Natural killer cell (primary cell): ENCODE data around the gene GSTM3. TPM values are rescaled to one million over a fixed set of nuclear protein-coding genes. Genes with fewer than 3 reads are reported as not detected.
A peak's percentile ranks its signal among the peaks of the same experiment; 100 is the strongest.
"Not testable (repeated sequence)": the region's sequence is repeated elsewhere in the genome, so short reads cannot be mapped to it uniquely, and the experiment has no call there.

ENCODE experiments used
- ATAC-seq, 3 donors: fragments of 150-1000 bp in 2 of 3; fragments of 200-7000 bp in 1 of 3; cut with Tn5 transposase; 1 replicate in 1 of 3; 2 replicates in 2 of 3; pipeline ENCODE4 v1.10.0; 2021; ENCODE audit warnings: mild to moderate bottlenecking in 2 of 3, moderate library complexity in 2 of 3
- DNase-seq, 2 donors: peaks; one replicate each; pipeline versions ENCODE4 v3.0.0 to v3.0.0-alpha.2; 2013 to 2021; ENCODE audit warnings: mixed read lengths in 1 of 2
- H3K27ac ChIP-seq: one replicate; pipeline ENCODE4 v1.5.1; 2013; ENCODE audit warnings: mild to moderate bottlenecking, low read length
- H3K27me3 ChIP-seq: one replicate; pipeline ENCODE4 v1.6.1; 2013; ENCODE audit warnings: low read length; ENCODE audit not compliant: control insufficient read depth, insufficient read depth
- H3K36me3 ChIP-seq: one replicate; pipeline ENCODE4 v1.6.1; 2013; ENCODE audit warnings: low read length; ENCODE audit not compliant: control insufficient read depth, insufficient read depth
- H3K4me1 ChIP-seq: one replicate; pipeline ENCODE4 v1.6.1; 2013; ENCODE audit warnings: low read length; ENCODE audit not compliant: control insufficient read depth, insufficient read depth
- H3K4me3 ChIP-seq: one replicate; pipeline ENCODE4 v1.5.1; 2013; ENCODE audit warnings: low read length
- H3K9me3 ChIP-seq: one replicate; pipeline ENCODE4 v1.6.1; 2013; ENCODE audit warnings: low read length; ENCODE audit not compliant: control insufficient read depth, insufficient read depth
- H3K27ac Mint-ChIP-seq, 2 donors: one replicate each; pipeline ENCODE4 v1.8.0; 2022; ENCODE audit warnings: mild to moderate bottlenecking in 2 of 2, mixed read lengths in 2 of 2, moderate library complexity in 1 of 2
- H3K27me3 Mint-ChIP-seq, 2 donors: one replicate each; pipeline ENCODE4 v1.8.0; 2022; ENCODE audit warnings: low read depth in 2 of 2, mixed read lengths in 2 of 2
- H3K36me3 Mint-ChIP-seq: one replicate; pipeline ENCODE4 v1.8.0; 2022; ENCODE audit warnings: mixed read lengths
- H3K4me1 Mint-ChIP-seq, 2 donors: one replicate each; pipeline ENCODE4 v1.8.0; 2022; ENCODE audit warnings: mixed read lengths in 2 of 2
- H3K4me3 Mint-ChIP-seq: one replicate; pipeline ENCODE4 v1.8.0; 2022; ENCODE audit warnings: mild to moderate bottlenecking, moderate library complexity, mixed read lengths
- H3K9me3 Mint-ChIP-seq, 2 donors: one replicate each; pipeline ENCODE4 v1.8.0; 2022; ENCODE audit warnings: mixed read lengths in 2 of 2
- WGBS: methylation state at CpG from one replicate; pipeline ENCODE4 v1.1.7; 2013; ENCODE audit warnings: missing lambda C conversion rate; ENCODE audit not compliant: insufficient coverage; 5-methylcytosine and 5-hydroxymethylcytosine counted together
- intact Hi-C: fragments of 100-400 bp; cut with micrococcal nuclease; formaldehyde crosslinking; loops from one replicate; pipeline ENCODE4 v1.14.2; 2022
- total RNA-seq, 4 donors: library from RNA; stranded (reverse); fragments of 120-200 nt in 1 of 4; gene quantifications; one replicate each; pipeline versions ENCODE4 v1.2.3 to v1.2.4, GENCODE V29; 2013 to 2022
- TF ChIP-seq, protein P1 (sequence below): fragments of 200-600 bp; IDR thresholded peaks from one replicate; pipeline ENCODE4 v1.8.0; 2022; ENCODE audit warnings: antibody characterized with exemption

The GSTM3 gene
- total RNA-seq, 3 donors from 2014 or later (not counting 1 experiment from before 2014, with no cell fraction given), result 1.7 to 3.0 (median 3.0) TPM

DNA sequence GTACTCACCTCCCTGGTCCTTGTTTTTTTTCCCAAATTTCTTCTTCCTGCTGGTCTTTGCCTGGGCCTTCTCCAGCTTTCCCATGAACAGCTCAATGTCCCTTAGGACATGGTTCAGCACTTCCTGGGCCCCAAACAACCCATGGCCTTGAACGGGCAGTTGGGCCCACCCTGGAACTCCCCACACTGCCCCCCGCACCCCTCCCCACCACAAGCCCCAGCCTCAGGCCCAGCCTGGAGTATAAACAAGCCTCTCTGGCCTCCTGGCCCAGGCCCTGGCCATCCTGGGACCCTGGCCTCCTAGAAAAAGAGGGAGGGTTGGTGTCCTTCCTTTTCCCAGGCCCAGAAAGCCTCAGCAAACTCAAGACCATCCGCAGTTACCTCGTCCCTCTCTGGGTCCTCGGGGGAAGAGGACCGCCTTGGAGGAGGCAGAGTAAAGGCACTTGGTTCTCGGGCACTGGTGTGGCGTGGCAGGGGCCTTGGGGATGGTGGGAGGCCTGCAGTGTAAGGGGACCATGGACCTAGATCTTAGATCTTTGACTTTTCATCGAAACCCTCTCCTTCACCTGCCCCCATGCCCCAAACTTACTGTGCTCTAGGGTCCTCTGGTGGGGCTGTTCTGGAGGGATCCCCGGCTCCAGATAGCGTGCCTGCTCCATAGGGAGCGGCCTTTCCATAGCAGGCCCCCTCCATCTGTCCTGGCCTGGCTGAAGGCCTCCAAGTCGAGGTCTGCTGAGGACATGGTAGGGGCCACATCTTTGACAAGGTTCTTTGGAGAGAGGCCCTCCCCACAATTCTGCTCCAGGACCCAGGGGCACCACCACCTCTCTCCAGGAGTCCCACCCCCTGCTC, 17.3 kb upstream of the GSTM3 start:
- Histone ChIP-seq H3K4me3 (no peak overlapping the region), H3K27ac (no peak overlapping the region), H3K27me3 (no peaks in the 10 kb centered on the region), H3K9me3 (no peaks in the 10 kb centered on the region), H3K4me1 (no peaks in the 10 kb centered on the region), H3K36me3 (no peaks in the 10 kb centered on the region)
- Mint-ChIP-seq H3K4me3 (no peak overlapping the region), H3K4me1 (peaks cover 0 to 4% of the 10 kb centered on the region in 2 donors), H3K36me3 (no peaks in the 10 kb centered on the region), H3K9me3 (no peaks in the 10 kb centered on the region), H3K27me3 (peaks cover 0 to 5% of the 10 kb centered on the region in 2 donors), H3K27ac (no peak overlapping the region)
- WGBS, result 88% methylated on average over 11 of the region's 13 CpGs
- DNase-seq (peak in 1 of 2 donors; percentile 9), ATAC-seq (no peak)
- intact Hi-C loops, result no loop called here
- TF ChIP-seq, protein P1, sequence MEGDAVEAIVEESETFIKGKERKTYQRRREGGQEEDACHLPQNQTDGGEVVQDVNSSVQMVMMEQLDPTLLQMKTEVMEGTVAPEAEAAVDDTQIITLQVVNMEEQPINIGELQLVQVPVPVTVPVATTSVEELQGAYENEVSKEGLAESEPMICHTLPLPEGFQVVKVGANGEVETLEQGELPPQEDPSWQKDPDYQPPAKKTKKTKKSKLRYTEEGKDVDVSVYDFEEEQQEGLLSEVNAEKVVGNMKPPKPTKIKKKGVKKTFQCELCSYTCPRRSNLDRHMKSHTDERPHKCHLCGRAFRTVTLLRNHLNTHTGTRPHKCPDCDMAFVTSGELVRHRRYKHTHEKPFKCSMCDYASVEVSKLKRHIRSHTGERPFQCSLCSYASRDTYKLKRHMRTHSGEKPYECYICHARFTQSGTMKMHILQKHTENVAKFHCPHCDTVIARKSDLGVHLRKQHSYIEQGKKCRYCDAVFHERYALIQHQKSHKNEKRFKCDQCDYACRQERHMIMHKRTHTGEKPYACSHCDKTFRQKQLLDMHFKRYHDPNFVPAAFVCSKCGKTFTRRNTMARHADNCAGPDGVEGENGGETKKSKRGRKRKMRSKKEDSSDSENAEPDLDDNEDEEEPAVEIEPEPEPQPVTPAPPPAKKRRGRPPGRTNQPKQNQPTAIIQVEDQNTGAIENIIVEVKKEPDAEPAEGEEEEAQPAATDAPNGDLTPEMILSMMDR, result no peak

DNA sequence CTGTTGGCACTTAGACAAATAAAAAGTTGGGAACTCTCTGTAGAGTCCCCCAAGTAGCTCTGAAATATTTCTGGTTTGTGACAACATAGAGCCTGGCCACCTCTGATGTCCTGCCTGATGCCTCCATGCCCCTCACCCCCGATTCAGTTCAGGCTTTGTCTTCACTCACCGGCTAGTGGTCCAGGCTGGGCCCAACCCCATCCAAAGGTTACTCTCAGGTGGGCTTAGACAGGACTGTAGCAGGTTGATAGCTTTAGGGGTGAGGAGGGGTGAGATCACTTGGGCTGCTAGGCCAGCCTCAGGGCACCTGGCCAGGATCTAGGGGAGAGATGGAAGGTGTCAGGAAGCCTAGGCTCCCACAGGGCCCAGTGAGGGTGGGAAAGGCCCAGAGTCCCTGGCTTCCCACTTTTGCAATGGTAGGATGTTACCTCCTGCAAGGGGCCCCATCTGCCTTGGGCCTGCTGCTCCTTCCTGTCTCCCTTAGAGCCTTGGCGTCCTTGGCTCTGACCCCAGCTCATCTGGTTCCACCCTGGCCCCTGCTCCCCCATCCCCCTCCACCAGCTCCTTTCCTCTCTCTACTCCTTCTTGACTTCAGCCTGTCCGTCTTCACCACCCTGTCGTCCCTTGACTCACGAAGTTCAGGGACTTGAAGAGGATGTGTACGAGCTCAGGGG, 16.1 kb upstream of the GSTM3 start:
- no peaks in the 10 kb centered on the region for H3K4me1 ChIP-seq
- H3K4me3 ChIP-seq, result no peak overlapping the region
- Mint-ChIP-seq H3K27me3 (peaks cover 6 to 7% of the 10 kb centered on the region in 2 donors), H3K4me3 (no peak overlapping the region), H3K27ac (no peak overlapping the region), H3K9me3 (no peaks in the 10 kb centered on the region), H3K4me1 (no peaks in the 10 kb centered on the region), H3K36me3 (no peaks in the 10 kb centered on the region)
- no peak overlapping the region for H3K27ac ChIP-seq
- no peaks in the 10 kb centered on the region for H3K27me3 ChIP-seq
- peak in 1 of 2 donors; percentile 13 for DNase-seq
- no peak for ATAC-seq
- WGBS, result 87% methylated on average over 7 of the region's 7 CpGs
- no peaks in the 10 kb centered on the region for H3K36me3 ChIP-seq
- no peaks in the 10 kb centered on the region for H3K9me3 ChIP-seq
- intact Hi-C loops, result no loop called here
- TF ChIP-seq, protein P1, result no peak

DNA sequence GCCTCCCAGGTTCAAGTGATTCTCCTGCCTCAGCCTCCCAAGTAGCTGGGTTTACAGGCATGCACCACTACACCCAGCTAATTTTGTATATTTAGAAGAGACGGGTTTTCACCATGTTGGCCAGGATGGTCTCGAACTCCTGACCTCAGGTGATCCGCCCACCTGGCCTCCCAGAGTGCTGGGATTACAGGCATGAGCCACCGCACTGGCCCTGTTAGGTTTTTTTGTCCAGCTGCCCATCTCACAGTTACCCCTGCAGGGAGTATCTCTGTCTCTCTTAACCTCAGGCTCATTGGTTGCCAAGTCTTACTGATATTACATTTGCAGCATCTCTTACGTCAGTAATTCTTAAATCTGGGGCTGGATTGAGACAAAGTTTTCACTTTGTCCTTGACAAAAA, 15.5 kb upstream of the GSTM3 start:
- whole genome bisulfite sequencing, result 95% methylated on average over 5 of the region's 5 CpGs
- H3K36me3 ChIP-seq, H3K27ac ChIP-seq, H3K9me3 ChIP-seq, H3K4me1 ChIP-seq, H3K36me3 Mint-ChIP-seq, H3K4me1 Mint-ChIP-seq, H3K27ac Mint-ChIP-seq, H3K4me3 ChIP-seq, intact Hi-C loops, H3K27me3 ChIP-seq, ATAC-seq, H3K4me3 Mint-ChIP-seq, H3K9me3 Mint-ChIP-seq: not testable (repeated sequence)
- peaks cover 7 to 12% of the 10 kb centered on the region in 2 donors for H3K27me3 Mint-ChIP-seq
- DNase-seq, result peak in 1 of 2 donors; percentile 4

DNA sequence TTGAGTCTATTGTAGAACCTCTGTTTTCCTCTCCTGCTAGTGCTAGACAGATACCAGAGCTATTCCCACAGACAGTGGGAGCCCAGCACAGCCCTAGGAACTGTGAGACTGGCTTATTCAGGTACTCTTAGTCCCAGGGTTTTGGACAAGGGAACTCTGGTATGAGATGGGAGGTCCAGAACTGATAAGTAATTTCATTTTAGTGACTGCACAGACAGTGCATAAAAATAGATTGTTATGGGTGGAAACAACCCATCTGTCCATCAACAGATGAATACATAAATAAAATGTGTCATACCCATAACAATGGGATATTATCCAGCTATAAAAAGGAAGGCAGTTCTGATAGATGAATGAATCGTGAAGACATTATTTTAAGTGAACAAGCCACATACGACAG, 13.9 kb upstream of the GSTM3 start:
- Histone ChIP-seq H3K4me1 (no peaks in the 10 kb centered on the region), H3K4me3 (no peak overlapping the region), H3K36me3 (no peaks in the 10 kb centered on the region), H3K9me3 (no peaks in the 10 kb centered on the region), H3K27me3 (no peaks in the 10 kb centered on the region), H3K27ac (no peak overlapping the region)
- Mint-ChIP-seq H3K36me3 (no peaks in the 10 kb centered on the region), H3K27me3 (peaks cover 7 to 16% of the 10 kb centered on the region in 2 donors), H3K4me3 (no peak overlapping the region), H3K27ac (no peak overlapping the region), H3K9me3 (no peaks in the 10 kb centered on the region), H3K4me1 (no peaks in the 10 kb centered on the region)
- intact Hi-C loops, result no loop called here
- 93% methylated on average over 2 of the region's 2 CpGs for WGBS
- no peak for ATAC-seq
- DNase-seq, result no peak
- TF ChIP-seq, protein P1, result no peak
